Urinary bladder (tissue), 4 donors: ENCODE data around the gene TIMM17B. TPM values are rescaled to one million over a fixed set of nuclear protein-coding genes. Genes with fewer than 3 reads are reported as not detected.

Source experiments
- DNase-seq: peaks from one replicate; pipeline ENCODE4 v3.0.0-alpha.2; 2015; ENCODE audit errors: extremely low spot score
- H3K27ac ChIP-seq: one replicate; pipeline ENCODE4 v1.5.1; 2013; ENCODE audit warnings: low read depth, mild to moderate bottlenecking, moderate library complexity
- H3K36me3 ChIP-seq: one replicate; pipeline ENCODE4 v1.6.1; 2013; ENCODE audit warnings: mild to moderate bottlenecking, moderate library complexity; ENCODE audit not compliant: insufficient read depth
- H3K4me1 ChIP-seq: one replicate; pipeline ENCODE4 v1.6.1; 2013; ENCODE audit warnings: mild to moderate bottlenecking, moderate library complexity; ENCODE audit not compliant: insufficient read depth
- H3K4me3 ChIP-seq: one replicate; pipeline ENCODE4 v1.5.1; 2013; ENCODE audit warnings: low read depth, low read length
- WGBS: extraction: QIAGEN DNeasy Blood & Tissue Kit; methylation state at CpG from one replicate; pipeline ENCODE4 v1.1.7; 2013; 5-methylcytosine and 5-hydroxymethylcytosine counted together
- polyA plus RNA-seq: library from polyadenylated mRNA; stranded (reverse); fragments of 200-250 nt; gene quantifications from one replicate; pipeline ENCODE4 v1.2.3, GENCODE V29; 2013
- total RNA-seq: library from RNA; depleted of rRNA; stranded (reverse); fragments of >200 nt; gene quantifications from one replicate; pipeline ENCODE4 v1.2.3, GENCODE V29; 2014
- donor health status: healthy with polysubstance abuse.
- donor health status: healthy.

The TIMM17B gene
- 15.0 TPM for total RNA-seq
- polyA plus RNA-seq: 54.4 TPM

DNA sequence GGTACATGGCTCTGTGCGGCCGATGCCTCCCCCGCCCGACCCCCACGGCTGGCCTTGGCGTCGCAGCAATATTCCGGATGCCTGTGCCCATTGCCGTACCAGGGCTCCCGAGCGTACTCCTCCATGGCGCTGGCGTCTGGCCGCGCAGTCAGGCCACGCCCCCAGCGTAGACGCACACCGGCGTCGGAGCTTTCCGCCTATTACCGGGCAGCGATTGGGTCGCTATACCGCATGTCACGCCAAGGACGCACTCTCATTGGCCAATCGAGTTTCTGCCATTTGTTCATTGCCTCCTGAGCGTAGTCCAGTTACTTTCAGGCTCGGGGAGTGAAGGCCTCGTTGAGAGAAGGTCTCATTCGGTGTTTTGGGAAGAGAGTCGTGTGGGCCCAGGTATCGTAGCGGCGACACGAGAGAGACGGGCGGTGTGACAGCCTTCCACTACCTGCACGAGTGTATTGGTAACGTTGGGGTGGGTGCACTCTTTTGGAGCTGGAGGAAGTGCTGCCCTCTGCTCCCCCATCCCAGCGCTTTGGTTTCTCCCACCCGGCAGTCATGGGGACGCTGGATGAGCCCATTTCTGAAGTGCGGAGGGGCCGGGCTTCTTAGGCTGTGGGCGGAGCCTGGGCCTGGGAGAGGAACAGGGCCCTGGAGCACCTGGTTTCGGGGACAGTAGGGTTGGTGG is at the start of gene TIMM17B, which contains the start of gene PQBP1:
TSS of gene TIMM17B (minus strand) at position 144 of the 682 bp plus-strand sequence. CDS start at position 125, 19 bp downstream.
TSS of gene PQBP1 (plus strand) at position 306 of the 682 bp plus-strand sequence. CDS start 580 bp downstream, outside the sequence.
- H3K36me3 ChIP-seq: no peaks in the 10 kb centered on the region
- peak within 1 kb of the TSS; percentile 64 for H3K4me3 ChIP-seq
- H3K27ac ChIP-seq: peak within 1 kb of the TSS; percentile 95
- under 1% methylated on average over 49 of the region's 49 CpGs for WGBS
- no peaks in the 10 kb centered on the region for H3K4me1 ChIP-seq
- DNase-seq: peak; percentile 88

DNA sequence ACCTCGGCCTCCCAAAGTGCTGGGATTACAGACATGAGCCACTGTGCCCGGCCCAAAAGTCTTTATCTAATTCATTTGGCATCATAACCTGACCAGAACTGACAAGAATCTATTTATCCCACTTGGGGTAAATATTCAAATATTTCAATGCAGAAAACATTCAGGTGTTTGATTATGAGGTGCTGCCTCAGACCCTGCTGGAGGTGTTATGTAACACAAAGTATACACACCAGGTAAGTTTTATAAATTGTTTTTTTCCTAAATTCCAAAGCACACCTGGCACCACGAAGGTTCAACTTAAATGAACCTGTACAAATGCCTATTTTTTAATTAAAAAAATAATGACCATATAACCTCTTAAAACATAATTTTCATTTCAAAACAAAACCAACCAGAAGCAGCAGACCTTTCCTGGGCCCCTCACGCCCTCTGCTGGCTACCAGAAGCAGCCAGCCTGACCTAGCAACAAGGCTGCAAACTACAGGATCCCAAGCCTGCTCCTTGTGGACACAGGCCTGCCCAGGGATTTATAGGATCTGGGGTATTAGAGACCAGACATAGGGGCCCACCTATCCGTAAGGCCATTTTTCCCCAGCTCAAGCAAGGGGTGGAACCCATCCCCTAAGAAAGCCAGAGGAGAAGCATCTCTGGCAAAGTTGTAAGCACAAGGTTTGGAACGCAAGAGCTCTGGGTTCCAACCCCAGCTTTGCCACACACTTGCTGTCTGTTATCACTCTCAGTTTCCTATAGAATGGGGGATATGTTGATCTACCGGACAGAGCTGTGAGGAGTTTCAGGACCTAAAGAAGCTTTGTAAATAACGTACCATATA is 48.2 kb upstream of the TIMM17B start:
- no peak for DNase-seq
- no peak overlapping the region for H3K4me3 ChIP-seq
- H3K4me1 ChIP-seq: no peaks in the 10 kb centered on the region
- H3K27ac ChIP-seq: no peak overlapping the region
- peaks cover 2% of the 10 kb centered on the region for H3K36me3 ChIP-seq
- WGBS: 51% methylated on average over 8 of the region's 8 CpGs

DNA sequence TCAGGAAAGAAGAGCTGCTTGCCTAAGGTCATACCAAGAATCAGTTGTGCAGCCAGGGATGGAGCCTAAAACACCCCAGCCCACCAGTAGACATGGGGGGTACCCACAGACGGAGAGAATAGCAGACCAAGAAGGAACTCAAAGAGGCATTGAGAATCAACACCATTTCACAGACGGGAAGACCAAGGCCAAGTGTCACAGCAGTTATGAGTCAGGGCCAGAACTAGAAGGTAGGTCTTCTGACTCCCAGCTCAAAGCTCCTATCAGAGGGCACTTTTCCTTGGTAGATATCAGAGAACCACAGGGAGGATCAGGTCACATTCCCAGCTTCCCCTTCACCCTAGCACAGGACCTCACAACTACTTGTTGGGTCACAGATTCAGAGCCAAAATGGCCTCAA is 45.3 kb upstream of the TIMM17B start:
- 93% methylated on average over 2 of the region's 2 CpGs for WGBS
- no peak overlapping the region for H3K4me3 ChIP-seq
- no peak for DNase-seq
- H3K36me3 ChIP-seq: peaks cover 2% of the 10 kb centered on the region
- H3K4me1 ChIP-seq: no peaks in the 10 kb centered on the region
- no peak overlapping the region for H3K27ac ChIP-seq

DNA sequence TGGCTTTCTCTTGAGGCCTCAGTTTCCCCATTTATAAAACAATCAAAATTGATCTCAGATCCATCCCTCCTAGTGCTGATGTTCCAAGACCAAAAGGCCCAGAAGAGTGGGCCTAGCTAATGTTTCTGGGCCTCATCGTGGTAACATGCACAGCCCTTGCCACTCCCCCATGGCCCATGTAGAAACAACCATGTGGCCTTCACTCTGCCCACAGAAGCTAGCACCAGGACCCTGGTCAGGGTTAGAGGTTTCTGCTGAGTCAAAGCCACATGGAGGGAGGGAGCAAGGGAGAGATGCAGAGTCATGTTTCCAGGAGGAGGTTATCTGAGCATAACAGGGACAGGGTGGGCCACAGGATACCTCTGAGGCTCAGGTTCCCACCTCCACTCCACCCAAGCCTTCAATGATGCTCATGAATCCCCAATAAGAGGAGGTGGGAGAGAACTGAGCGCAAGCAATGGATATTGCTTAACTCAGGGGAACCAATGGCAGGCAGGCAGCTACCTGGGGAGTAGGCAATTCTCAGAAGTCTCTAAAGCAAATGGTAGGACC is 42.9 kb upstream of the TIMM17B start:
- Histone ChIP-seq H3K27ac (no peak overlapping the region), H3K4me1 (no peaks in the 10 kb centered on the region), H3K4me3 (no peak overlapping the region), H3K36me3 (peaks cover 2% of the 10 kb centered on the region)
- DNase-seq: no peak
- 89% methylated on average over 2 of the region's 2 CpGs for WGBS

DNA sequence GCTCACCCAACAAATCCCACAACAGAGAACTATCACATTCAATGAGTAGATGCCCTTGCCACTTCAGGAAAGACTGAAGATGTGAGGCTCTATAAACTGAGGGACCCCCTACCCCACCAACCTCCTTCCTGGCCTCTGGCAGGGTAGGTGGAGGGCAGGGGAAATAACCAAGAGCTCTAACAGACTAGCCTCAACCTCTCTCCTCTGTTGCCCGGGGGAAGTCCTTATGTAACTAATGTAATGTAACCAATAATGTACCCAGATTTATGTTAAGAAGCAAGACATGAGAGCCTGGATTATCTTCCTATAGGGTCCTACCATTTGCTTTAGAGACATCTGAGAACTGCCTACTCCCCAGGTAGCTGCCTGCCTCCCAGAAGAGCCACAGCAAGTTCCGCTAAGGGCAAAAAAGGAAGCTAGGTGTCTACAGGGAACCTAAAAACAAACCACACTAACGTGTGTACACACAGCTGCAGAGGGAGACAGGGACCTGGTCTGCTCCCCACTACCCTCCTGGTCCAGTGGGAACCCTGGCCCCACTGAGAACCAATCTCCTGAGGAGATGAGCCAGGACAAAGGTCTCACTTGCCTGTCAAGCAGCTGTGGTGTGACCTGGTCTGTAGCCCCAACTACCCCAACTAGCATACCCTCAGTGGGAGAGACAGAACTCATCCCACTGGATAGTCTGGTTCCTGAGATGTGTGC is 42.1 kb upstream of the TIMM17B start:
- no peaks in the 10 kb centered on the region for H3K4me1 ChIP-seq
- peaks cover 2% of the 10 kb centered on the region for H3K36me3 ChIP-seq
- 83% methylated on average over 3 of the region's 3 CpGs for WGBS
- no peak overlapping the region for H3K27ac ChIP-seq
- no peak for DNase-seq
- no peak overlapping the region for H3K4me3 ChIP-seq

DNA sequence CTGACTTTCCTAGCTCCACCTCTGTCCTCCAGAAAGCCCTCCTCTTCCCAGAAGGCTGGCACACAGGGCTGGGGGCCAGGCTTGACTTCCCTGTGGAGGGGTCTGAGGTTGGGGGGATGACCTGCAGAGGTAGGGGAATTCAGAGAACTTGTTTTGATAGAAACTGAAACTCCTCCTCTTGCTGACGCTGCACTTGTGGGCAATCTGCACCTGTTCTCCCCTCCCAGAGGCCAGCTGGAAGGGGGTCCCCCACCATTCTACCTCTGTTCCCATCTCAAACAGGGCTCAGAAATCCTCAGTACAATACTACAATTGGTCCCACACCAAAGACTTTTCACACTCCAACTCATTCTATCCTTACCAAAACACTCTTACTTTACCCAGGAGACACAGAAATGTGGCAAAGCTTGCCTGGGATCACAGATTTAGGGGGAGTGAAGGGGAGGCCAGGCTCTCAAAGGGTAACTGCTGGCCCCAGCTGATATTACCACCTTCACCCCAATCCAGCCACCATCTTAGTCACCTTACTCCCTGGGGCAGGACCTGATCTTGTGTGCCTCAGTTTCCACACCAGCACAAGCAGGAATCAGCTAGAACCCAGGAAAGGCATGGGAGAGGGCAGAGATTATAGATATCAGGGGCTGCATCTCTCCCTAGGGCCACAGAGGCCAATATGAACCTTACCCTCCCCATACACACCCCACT is 41.3 kb upstream of the TIMM17B start:
- H3K4me1 ChIP-seq: no peaks in the 10 kb centered on the region
- no peak for DNase-seq
- 86% methylated on average over 1 of the region's 1 CpG for WGBS

DNA sequence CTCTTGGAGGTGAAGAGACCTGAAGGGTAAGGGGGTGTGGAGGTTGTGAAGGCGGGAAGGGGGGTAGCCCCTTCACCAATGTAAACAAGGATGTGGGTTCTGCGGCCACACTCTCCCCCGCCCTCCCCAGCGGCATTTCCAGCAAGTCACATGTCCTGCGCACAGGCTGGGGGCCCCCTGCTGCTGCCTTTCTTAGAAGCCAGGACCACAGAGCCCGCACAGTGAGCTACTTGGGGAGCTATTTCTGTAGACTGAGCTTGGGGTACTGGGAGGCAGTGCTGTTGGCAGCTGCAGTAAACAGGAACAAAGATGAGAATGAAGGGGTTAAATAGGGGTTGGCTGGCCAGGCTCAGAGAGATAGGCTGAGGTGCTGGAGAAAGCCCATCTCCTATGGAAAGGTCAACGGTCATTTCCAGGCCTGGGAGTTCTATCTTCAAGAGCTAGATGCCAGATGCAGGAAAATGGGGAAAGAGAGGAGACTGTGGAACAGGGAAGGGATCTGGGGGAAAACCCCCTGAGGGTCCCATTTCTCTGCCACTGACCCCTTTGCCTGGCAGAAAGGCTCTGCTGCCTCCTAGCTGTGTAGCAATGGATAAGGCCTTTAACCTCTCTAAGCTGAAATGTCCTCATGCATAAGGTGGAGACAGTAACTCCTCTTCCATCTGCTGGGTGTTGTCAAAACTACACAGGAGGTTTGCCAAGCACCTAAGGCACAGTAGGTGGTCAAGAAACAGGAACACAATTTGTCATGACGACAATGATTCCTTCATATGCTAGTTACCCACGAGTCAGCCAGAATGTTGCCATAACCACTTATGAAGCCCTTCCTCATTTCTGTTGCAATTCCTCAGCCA is 39.7 kb upstream of the TIMM17B start:
- no peak for DNase-seq
- no peak overlapping the region for H3K27ac ChIP-seq
- H3K4me1 ChIP-seq: no peaks in the 10 kb centered on the region
- 39% methylated on average over 9 of the region's 9 CpGs for WGBS
- H3K4me3 ChIP-seq: no peak overlapping the region
- peaks cover 6% of the 10 kb centered on the region for H3K36me3 ChIP-seq

More for the DNA sequence above, 41.3 kb upstream of the TIMM17B start:
- no peak overlapping the region for H3K4me3 ChIP-seq
- H3K27ac ChIP-seq: no peak overlapping the region
- H3K36me3 ChIP-seq: peaks cover 6% of the 10 kb centered on the region

DNA sequence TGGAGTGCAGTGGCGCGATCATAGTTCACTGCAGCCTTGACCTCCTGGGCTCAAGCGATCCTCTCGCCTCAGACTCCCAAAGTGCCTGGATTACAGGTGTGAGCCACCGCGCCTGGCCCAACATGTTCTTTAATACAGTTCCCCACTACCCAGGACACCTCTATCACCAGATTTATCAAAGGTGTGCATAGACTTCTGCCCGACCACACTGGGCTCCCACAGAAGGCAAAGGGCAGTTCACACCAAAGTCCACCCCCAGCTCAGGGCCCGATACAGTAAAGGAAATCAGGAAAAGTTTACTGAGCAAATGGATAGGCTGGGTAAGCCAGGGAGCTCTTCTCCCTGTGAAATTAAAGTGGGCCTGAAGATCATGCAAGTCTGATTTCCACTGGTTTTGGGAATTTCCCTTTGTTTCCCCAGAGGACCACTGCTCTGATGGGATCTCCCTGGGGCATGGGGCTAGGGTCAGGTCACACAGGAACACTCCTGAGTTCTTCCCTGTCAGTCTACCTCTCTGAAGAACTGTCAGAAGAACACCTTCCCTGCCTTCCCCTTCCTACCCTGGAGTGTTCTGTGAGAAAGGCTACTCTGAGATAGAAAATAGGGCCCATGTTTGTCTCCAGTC is 39.0 kb upstream of the TIMM17B start:
- WGBS: 94% methylated on average over 8 of the region's 8 CpGs
- Histone ChIP-seq H3K4me3 (no peak overlapping the region), H3K36me3 (peaks cover 6% of the 10 kb centered on the region), H3K27ac (no peak overlapping the region), H3K4me1 (no peaks in the 10 kb centered on the region)
- DNase-seq: no peak

DNA sequence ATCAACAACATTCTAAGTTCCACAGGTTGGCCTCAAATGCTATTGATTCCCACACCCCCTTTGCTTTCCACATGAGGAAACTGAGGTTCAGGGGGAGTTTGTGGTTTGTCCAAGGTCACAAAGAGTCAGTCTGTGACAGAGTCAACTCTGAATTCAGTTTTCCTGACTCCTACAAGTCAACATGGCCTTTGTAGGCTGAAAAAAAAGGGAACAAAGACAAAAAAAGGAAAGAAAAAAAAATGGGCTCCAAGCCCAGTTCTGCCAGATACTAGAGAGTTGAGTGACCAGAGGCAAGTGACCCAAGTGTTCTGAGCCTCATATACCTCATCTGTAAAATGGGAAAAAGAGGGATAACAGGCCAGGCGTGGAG is 37.7 kb upstream of the TIMM17B start:
- Histone ChIP-seq H3K27ac (no peak overlapping the region), H3K4me3 (no peak overlapping the region), H3K36me3 (peaks cover 6% of the 10 kb centered on the region), H3K4me1 (no peaks in the 10 kb centered on the region)
- 88% methylated on average over 1 of the region's 1 CpG for WGBS
- no peak for DNase-seq

DNA sequence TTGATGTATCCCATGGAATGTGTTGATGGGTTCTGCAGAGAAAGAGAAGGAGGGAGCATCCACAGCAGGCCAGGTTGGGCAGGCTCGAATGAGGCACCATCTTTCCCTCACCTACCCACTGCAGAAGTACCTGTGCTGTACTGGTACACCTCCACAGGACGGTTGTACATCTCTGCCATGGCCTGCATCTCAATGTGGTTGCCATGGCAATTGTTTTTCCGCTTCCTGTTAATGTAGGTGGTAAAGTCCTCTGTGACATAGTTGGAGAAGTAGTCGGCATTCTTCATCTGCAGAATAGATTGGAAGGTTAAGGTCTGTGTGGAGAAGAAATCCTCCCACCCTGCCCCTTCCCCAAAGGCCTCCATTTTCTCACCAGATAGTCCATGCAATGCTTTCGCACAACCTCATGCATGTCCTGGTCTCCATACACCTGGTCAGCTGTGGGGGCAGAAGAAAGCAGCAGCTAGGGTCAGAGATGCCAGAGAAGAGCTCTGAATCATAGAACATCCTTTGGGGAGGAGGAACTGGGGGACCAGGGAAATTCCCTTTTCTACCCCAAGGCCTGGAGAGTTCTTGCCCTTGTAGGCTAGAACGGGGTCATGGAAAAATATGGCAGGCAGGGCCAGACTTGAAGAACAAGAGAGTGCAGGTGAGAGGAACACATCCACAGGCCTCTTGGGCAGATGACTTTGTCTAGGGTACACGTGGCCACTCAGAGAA is 37.2 kb upstream of the TIMM17B start:
- peaks cover 6% of the 10 kb centered on the region for H3K36me3 ChIP-seq
- no peak for DNase-seq

DNA sequence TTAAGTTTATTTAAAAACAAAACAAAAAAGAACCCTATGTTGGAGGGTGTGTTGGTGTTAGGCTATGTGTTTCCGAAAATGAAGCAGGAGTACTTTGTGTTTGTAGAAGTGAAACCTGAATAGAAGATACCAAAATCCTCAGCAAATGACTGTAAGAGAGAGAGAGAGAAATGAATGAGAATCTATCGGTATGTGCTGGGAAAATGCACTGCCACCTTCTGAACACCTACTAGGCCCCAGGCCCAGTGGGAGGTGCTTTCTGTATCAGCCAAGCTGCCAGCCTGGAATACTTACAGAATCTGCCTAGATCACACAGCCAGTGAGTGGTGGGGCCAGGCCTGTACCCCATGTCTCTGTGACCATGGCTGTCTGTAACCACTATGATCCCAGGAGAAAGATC is 36.2 kb upstream of the TIMM17B start:
- Histone ChIP-seq H3K36me3 (peaks cover 6% of the 10 kb centered on the region), H3K4me3 (no peak overlapping the region), H3K27ac (no peak overlapping the region), H3K4me1 (no peaks in the 10 kb centered on the region)
- 93% methylated on average over 2 of the region's 2 CpGs for WGBS
- DNase-seq: no peak

More for the DNA sequence above, 37.2 kb upstream of the TIMM17B start:
- WGBS: 92% methylated on average over 7 of the region's 7 CpGs
- no peaks in the 10 kb centered on the region for H3K4me1 ChIP-seq
- no peak overlapping the region for H3K27ac ChIP-seq
- no peak overlapping the region for H3K4me3 ChIP-seq
